Kidney epithelial cell (primary cell): Measurements from ENCODE around the gene MUC3A. TPM values are rescaled to one million over a fixed set of nuclear protein-coding genes. Genes with fewer than 3 reads are reported as not detected.
"Not testable (repeated sequence)": the region's sequence is repeated elsewhere in the genome, so short reads cannot be mapped to it uniquely, and the experiment has no call there.

Experiments
- DNase-seq: peaks from one replicate; pipeline ENCODE4 v3.0.0-alpha.2; 2010; ENCODE audit warnings: low read depth
- H3K27me3 ChIP-seq: 2 replicates; pipeline ENCODE4 v1.6.0; 2011; ENCODE audit warnings: low read length; ENCODE audit not compliant: control insufficient read depth, insufficient read depth
- H3K36me3 ChIP-seq: 2 replicates; pipeline ENCODE4 v1.5.1; 2011; ENCODE audit warnings: low read length; ENCODE audit not compliant: control insufficient read depth, insufficient read depth
- H3K4me3 ChIP-seq: 2 replicates; pipeline ENCODE4 v1.5.1; 2011; ENCODE audit warnings: low read depth, mild to moderate bottlenecking, control low read depth, low read length
- CTCF ChIP-seq: IDR thresholded peaks from 2 replicates; pipeline ENCODE4 v1.5.1; 2011; ENCODE audit warnings: mild to moderate bottlenecking, moderate library complexity, low read length, control low read depth, inconsistent platforms; ENCODE audit not compliant: insufficient read depth, poor library complexity, severe bottlenecking
- total RNA-seq: library from RNA; depleted of rRNA; stranded (reverse); fragments of >200 nt; gene quantifications from 2 replicates; pipeline ENCODE4 v1.2.3, GENCODE V29; 2015

MUC3A gene
- total RNA-seq, 1 donor from 2014 or later = 0.17 TPM

DNA sequence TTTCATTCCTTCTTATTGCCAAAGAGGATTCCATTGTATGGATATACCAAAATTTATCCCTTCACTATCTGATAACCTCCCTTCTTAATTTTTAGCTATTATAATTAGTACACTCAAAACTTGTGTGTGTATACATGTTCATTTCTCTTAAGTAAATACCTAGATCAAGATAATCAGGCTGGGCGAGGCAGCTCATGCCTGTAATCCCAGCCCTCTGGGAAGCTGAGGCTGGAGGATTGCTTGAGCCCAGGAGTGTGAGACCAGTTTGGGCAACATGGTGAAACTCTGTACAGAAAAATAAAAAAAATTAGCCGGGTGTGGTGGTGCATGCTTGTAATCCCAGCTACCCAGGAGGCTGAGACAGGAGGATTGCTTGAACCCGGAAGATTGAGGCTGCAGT lies 37.9 kb upstream of the MUC3A start:
- DNase-seq = no peak
- Histone ChIP-seq H3K27me3 (no peaks in the 10 kb centered on the region), H3K4me3 (no peak overlapping the region), H3K36me3 (no peaks in the 10 kb centered on the region)
- no peak for TF ChIP-seq CTCF

GRCh38 chr7:100914208-100914878 lies 35.0 kb upstream of the MUC3A start:
- no peaks in the 10 kb centered on the region for H3K27me3 ChIP-seq
- TF ChIP-seq CTCF = no peak
- H3K4me3 ChIP-seq = no peak overlapping the region
- H3K36me3 ChIP-seq = no peaks in the 10 kb centered on the region
- DNase-seq = no peak

- Histone ChIP-seq H3K27me3 (no peaks in the 10 kb centered on the region), H3K4me3 (no peak overlapping the region), H3K36me3 (no peaks in the 10 kb centered on the region)
- TF ChIP-seq CTCF = no peak
- DNase-seq = no peak
Measured at GRCh38 chr7:100914879-100915447, 34.4 kb upstream of the MUC3A start.

DNA sequence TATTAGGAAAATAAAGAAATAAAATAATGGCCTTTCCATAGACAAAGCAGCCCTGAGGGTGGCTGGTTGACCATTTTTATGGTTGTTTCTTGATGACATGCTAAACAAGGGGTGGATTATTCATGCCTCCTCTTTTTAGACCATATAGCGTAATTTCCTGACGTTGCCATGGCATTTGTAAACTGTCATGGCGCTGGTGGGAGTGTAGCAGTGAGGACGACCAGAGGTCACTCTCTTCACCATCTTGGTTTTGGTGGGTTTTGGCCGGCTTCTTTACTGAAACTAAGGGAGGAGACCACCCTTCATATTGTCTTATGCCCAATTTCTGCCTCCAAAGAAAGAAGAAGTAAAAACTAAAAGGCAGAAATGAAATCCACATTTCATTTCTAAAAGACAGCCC lies 30.0 kb upstream of the MUC3A start:
- H3K27me3 ChIP-seq, DNase-seq, H3K4me3 ChIP-seq, H3K36me3 ChIP-seq: not testable (repeated sequence)

GRCh38 chr7:100919779-100920437 lies 29.4 kb upstream of the MUC3A start:
- H3K4me3 ChIP-seq, H3K27me3 ChIP-seq, DNase-seq, H3K36me3 ChIP-seq: not testable (repeated sequence)

GRCh38 chr7:100921039-100921438 lies 28.3 kb upstream of the MUC3A start:
- DNase-seq = no peak
- H3K27me3 ChIP-seq = no peaks in the 10 kb centered on the region
- H3K36me3 ChIP-seq = no peaks in the 10 kb centered on the region
- TF ChIP-seq CTCF = no peak
- no peak overlapping the region for H3K4me3 ChIP-seq

- not testable (repeated sequence) for H3K27me3 ChIP-seq, DNase-seq, H3K4me3 ChIP-seq, H3K36me3 ChIP-seq
Measured at GRCh38 chr7:100923616-100924015, 25.7 kb upstream of the MUC3A start.
